Spleen (tissue), 7 donors: ENCODE data around the gene C1QTNF5.

Experiments used
- POLR2A ChIP-seq, 3 donors: fragments of 450-650 bp; IDR thresholded peaks; one replicate each; pipeline ENCODE4 v1.5.1; 2017; ENCODE audit warnings: antibody characterized with exemption in 3 of 3, mild to moderate bottlenecking in 1 of 3
- POLR2AphosphoS5 ChIP-seq, 3 donors: sonication (generic); formaldehyde crosslinking; IDR thresholded peaks; one replicate each; pipeline ENCODE4 v1.5.1; 2017; ENCODE audit warnings: antibody characterized with exemption in 3 of 3
- TF ChIP-seq, protein P1 (sequence below), 11 experiments: fragments of 200-600 bp in 7 of 11; fragments of 450-650 bp in 4 of 11; sonication (generic) in 4 of 11; IDR thresholded peaks in 8 of 11; conservative IDR thresholded peaks in 3 of 11; 1 replicate in 7 of 11; 2 replicates in 4 of 11; pipeline versions ENCODE4 v1.4.0 to v1.8.0; 2016 to 2021; ENCODE audit warnings: antibody characterized with exemption in 11 of 11, inconsistent platforms in 4 of 11, mild to moderate bottlenecking in 1 of 11
- donor health status: DM: no; HTN: no; CAD: no; lungs with moderate emphysema.
- donor health status: DM: no; HTN: no; CAD: no.
- donor health status: DM: no; HTN: no; CAD: no.

DNA sequence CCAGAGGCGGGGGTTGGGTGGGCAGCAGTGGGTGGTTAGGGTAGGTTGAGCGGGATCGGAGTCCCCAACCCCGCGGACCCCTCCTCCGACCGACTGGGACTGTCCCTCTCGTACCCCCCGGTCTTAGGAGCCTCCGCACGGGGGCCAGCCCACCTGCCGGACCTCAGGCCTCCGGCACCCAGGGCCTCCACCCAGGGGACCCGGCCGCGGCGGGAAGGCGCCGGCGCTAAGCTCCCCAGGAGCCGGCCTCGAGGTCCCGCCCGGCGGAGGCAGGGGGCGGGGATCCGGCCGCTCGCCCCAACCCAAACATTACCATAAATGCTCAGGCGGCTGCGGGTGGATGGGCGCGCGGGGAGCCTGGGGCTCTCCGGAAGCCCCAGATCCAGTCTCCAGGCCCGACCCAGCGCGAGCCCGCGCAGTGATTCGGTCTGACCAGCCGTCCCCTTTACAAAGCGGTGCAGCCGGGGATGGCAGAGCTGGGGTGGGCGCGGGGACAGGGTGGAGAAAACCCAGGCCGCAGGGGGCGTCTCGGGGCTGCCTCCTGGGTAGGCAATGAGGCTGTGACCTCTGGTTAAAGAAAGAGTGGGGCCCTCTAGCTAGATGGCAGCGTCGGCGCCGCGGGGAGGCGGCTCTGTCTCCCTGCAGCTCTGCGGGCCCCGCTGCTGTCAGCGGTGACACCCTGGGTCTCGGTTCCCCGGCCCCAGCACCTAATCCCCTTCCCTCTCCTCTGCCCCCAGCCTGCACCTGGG is 19.7 kb downstream of the C1QTNF5 start:
- TF ChIP-seq, protein P1, sequence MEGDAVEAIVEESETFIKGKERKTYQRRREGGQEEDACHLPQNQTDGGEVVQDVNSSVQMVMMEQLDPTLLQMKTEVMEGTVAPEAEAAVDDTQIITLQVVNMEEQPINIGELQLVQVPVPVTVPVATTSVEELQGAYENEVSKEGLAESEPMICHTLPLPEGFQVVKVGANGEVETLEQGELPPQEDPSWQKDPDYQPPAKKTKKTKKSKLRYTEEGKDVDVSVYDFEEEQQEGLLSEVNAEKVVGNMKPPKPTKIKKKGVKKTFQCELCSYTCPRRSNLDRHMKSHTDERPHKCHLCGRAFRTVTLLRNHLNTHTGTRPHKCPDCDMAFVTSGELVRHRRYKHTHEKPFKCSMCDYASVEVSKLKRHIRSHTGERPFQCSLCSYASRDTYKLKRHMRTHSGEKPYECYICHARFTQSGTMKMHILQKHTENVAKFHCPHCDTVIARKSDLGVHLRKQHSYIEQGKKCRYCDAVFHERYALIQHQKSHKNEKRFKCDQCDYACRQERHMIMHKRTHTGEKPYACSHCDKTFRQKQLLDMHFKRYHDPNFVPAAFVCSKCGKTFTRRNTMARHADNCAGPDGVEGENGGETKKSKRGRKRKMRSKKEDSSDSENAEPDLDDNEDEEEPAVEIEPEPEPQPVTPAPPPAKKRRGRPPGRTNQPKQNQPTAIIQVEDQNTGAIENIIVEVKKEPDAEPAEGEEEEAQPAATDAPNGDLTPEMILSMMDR (IDR thresholded peaks at IDR 0.05 in 8 of 11, conservative IDR thresholded peaks at IDR 0.05 in 3 of 11), result no peak
- TF ChIP-seq POLR2A (IDR thresholded peaks at IDR 0.05) (no peak), POLR2AphosphoS5 (IDR thresholded peaks at IDR 0.05) (peak; percentile 50 to 76 (median 75))
